ENCODE results near the gene ZFP36L1. TPM values are rescaled to one million over a fixed set of nuclear protein-coding genes. Genes with fewer than 3 reads are reported as not detected.

Gene ZFP36L1
- total and polyA plus RNA-seq, 2 of the 13 experiments (the other 11 are each of a cell fraction or from before 2014, with no cell fraction given): 7.4 to 10.2 TPM

- TF ChIP-seq ZBED4 (CRISPR knock-in tag; IDR thresholded peaks at IDR 0.05; ENCODE audit: borderline replicate concordance) (no peak), ZNF687 (CRISPR knock-in tag; IDR thresholded peaks at IDR 0.05) (peak; percentile 82), ZXDC (CRISPR knock-in tag; IDR thresholded peaks at IDR 0.05) (no peak), ZSCAN29 (CRISPR knock-in tag; conservative IDR thresholded peaks at IDR 0.05) (no peak), ZZZ3 (CRISPR knock-in tag; IDR thresholded peaks at IDR 0.05; ENCODE audit: borderline replicate concordance) (no peak), BORCS8-MEF2B (CRISPR knock-in tag; IDR thresholded peaks at IDR 0.05) (no peak), ZNF343 (CRISPR knock-in tag; IDR thresholded peaks at IDR 0.05) (no peak), STAT5B (CRISPR knock-in tag; IDR thresholded peaks at IDR 0.05) (no peak), SKI (IDR thresholded peaks at IDR 0.05; ENCODE audit: partially characterized antibody) (no peak), PAXIP1 (CRISPR knock-in tag; conservative IDR thresholded peaks at IDR 0.05) (peak; percentile 72)
Observed at GRCh38 chr14:68814539-68815297, 21.9 kb upstream of the ZFP36L1 start (continued).

Data from HepG2 (cell line).